HCT116 (cell line): Measurements from ENCODE around the gene EIF4A3. TPM values are rescaled to one million over a fixed set of nuclear protein-coding genes. Genes with fewer than 3 reads are reported as not detected.
"Not testable (repeated sequence)": the region's sequence is repeated elsewhere in the genome, so short reads cannot be mapped to it uniquely, and the experiment has no call there.

Experiments
- ATAC-seq: fragments of 200-7000 bp; cut with Tn5 transposase; 2 replicates; pipeline ENCODE4 v1.9.1; 2020; ENCODE audit warnings: mild to moderate bottlenecking, moderate library complexity
- BruUV-seq: library from RNA; stranded (reverse); fragments of 400-500 nt; replicated peaks from 2 replicates; lab custom pipeline; 2021; lab: Mats Ljungman, UMichigan
- CTCF ChIA-PET: fragments of 300-600 bp; sonication (Branson Sonifier 250); formaldehyde crosslinking; loops from one replicate; lab custom pipeline; 2021; ENCODE audit warnings: antibody characterized with exemption; lab: Charles Lee
- POLR2A ChIA-PET: fragments of 300-600, 350-600 bp; sonication (Branson Sonifier 250); formaldehyde crosslinking; loops from one replicate; lab custom pipeline; 2021; ENCODE audit warnings: antibody characterized with exemption; lab: Charles Lee
- RAD21 ChIA-PET, 2 experiments: fragments of 300-600 bp; sonication (Branson Sonifier 250); formaldehyde crosslinking; loops; one replicate each; lab custom pipeline; 2023; ENCODE audit warnings: low total read pairs in 2 of 2; ENCODE audit not compliant: uncharacterized antibody in 2 of 2, unreplicated experiment in 2 of 2, low non-redundant PET in 1 of 2; lab: Charles Lee
- DNase-seq: peaks from one replicate; pipeline ENCODE4 v3.0.0-alpha.2; 2010; ENCODE audit warnings: low read depth, low spot score
- H2AFZ ChIP-seq: fragments of 200-600 bp; shearing (Covaris generic), sonication (generic); 2 replicates; pipeline ENCODE4 v1.6.1; 2017; ENCODE audit warnings: low read depth, mixed run types, mixed read lengths, antibody characterized with exemption, low read length; ENCODE audit not compliant: poor library complexity, severe bottlenecking
- H3K27ac ChIP-seq: 2 replicates; pipeline ENCODE4 v1.5.1; 2012; ENCODE audit warnings: low read depth, low read length
- H3K27me3 ChIP-seq: fragments of 200-600 bp; sonication (generic); 2 replicates; pipeline ENCODE4 v1.6.1; 2016; ENCODE audit warnings: mixed run types, low read length, mixed read lengths; ENCODE audit not compliant: insufficient read depth
- H3K36me3 ChIP-seq, 2 experiments: fragments of 200-500 bp in 1 of 2; fragments of 200-600 bp in 1 of 2; sonication (Bioruptor generic) in 1 of 2; sonication (generic) in 1 of 2; 2 replicates each; pipeline versions ENCODE4 v1.5.1 to v1.6.1; 2014 to 2016; ENCODE audit warnings: low read length in 2 of 2, inconsistent platforms in 1 of 2, mixed read lengths in 1 of 2, mixed run types in 1 of 2; ENCODE audit not compliant: insufficient read depth in 2 of 2, control insufficient read depth in 1 of 2
- H3K4me1 ChIP-seq, 2 experiments: fragments of 200-600 bp in 1 of 2; sonication (generic) in 1 of 2; 2 replicates each; pipeline versions ENCODE4 v1.5.1 to v1.6.1; 2012 to 2017; ENCODE audit warnings: low read length in 2 of 2, inconsistent platforms in 1 of 2, mild to moderate bottlenecking in 1 of 2, mixed read lengths in 1 of 2, mixed run types in 1 of 2, moderate library complexity in 1 of 2; ENCODE audit not compliant: insufficient read depth in 2 of 2, control insufficient read depth in 1 of 2
- H3K4me2 ChIP-seq: fragments of 200-600 bp; sonication (generic); 2 replicates; pipeline ENCODE4 v1.6.1; 2017; ENCODE audit warnings: mixed run types, low read length, mixed read lengths
- H3K4me3 ChIP-seq, 2 experiments: fragments of 200-600 bp in 1 of 2; sonication (generic) in 1 of 2; replicated peaks in 1 of 2; 2 replicates each; pipeline ENCODE4 v1.5.1; 2011 to 2016; ENCODE audit warnings: low read length in 2 of 2, control low read depth in 1 of 2, low read depth in 1 of 2, mild to moderate bottlenecking in 1 of 2, mixed read lengths in 1 of 2, mixed run types in 1 of 2
- H3K79me2 ChIP-seq: fragments of 200-600 bp; sonication (generic); 2 replicates; pipeline ENCODE4 v1.6.1; 2017; ENCODE audit warnings: mild to moderate bottlenecking, mixed run types, low read length, moderate library complexity, mixed read lengths; ENCODE audit not compliant: insufficient read depth
- H3K9ac ChIP-seq: fragments of 200-600 bp; sonication (generic); 2 replicates; pipeline ENCODE4 v1.6.1; 2016; ENCODE audit warnings: low read length, mixed read lengths
- H3K9me2 ChIP-seq: fragments of 200-600 bp; sonication (generic), shearing (Covaris generic); 2 replicates; pipeline ENCODE4 v1.6.1; 2017; ENCODE audit warnings: mixed run types, mild to moderate bottlenecking, moderate library complexity; ENCODE audit not compliant: insufficient read depth
- H3K9me3 ChIP-seq, 2 experiments: fragments of 200-500 bp in 1 of 2; fragments of 200-600 bp in 1 of 2; sonication (Bioruptor generic) in 1 of 2; sonication (generic) in 1 of 2; 2 replicates each; pipeline ENCODE4 v1.6.1; 2014 to 2017; ENCODE audit warnings: low read length in 2 of 2, mixed read lengths in 2 of 2, inconsistent platforms in 1 of 2, low read depth in 1 of 2, mild to moderate bottlenecking in 1 of 2, mixed run types in 1 of 2, moderate library complexity in 1 of 2; ENCODE audit not compliant: control insufficient read depth in 1 of 2, insufficient read depth in 1 of 2
- H4K20me1 ChIP-seq: fragments of 200-600 bp; sonication (generic), shearing (Covaris generic); 2 replicates; pipeline ENCODE4 v1.6.1; 2017; ENCODE audit warnings: mixed run types, mild to moderate bottlenecking, moderate library complexity; ENCODE audit not compliant: insufficient read depth
- ATF3 ChIP-seq: IDR thresholded peaks from 2 replicates; pipeline ENCODE4 v1.6.1; 2012
- CBX3 ChIP-seq: IDR thresholded peaks from 2 replicates; pipeline ENCODE4 v1.6.1; 2012; ENCODE audit warnings: low read depth
- CEBPB ChIP-seq: IDR thresholded peaks from 2 replicates; pipeline ENCODE4 v1.6.1; 2012; ENCODE audit warnings: low read depth
- EGR1 ChIP-seq: IDR thresholded peaks from 2 replicates; pipeline ENCODE4 v1.6.1; 2012; ENCODE audit warnings: low read depth
- EZH2 ChIP-seq: fragments of 200-600 bp; sonication (generic); IDR thresholded peaks from 2 replicates; pipeline ENCODE4 v1.6.1; 2017; ENCODE audit warnings: antibody characterized with exemption, mixed run types
- FOSL1 ChIP-seq: IDR thresholded peaks from 2 replicates; pipeline ENCODE4 v1.6.1; 2012; ENCODE audit warnings: low read depth
- JUND ChIP-seq: IDR thresholded peaks from 2 replicates; pipeline ENCODE4 v1.6.1; 2012
- MAX ChIP-seq: IDR thresholded peaks from 2 replicates; pipeline ENCODE4 v1.6.1; 2012
- POLR2A ChIP-seq: IDR thresholded peaks from 2 replicates; pipeline ENCODE4 v1.7.0; 2011; ENCODE audit warnings: borderline replicate concordance; ENCODE audit not compliant: insufficient read depth, insufficient read length; ENCODE audit errors: extremely low read depth
- POLR2AphosphoS5 ChIP-seq: IDR thresholded peaks from 2 replicates; pipeline ENCODE4 v1.6.1; 2011; ENCODE audit warnings: mild to moderate bottlenecking, low read depth, low read length, moderate library complexity
- RAD21 ChIP-seq: IDR thresholded peaks from 2 replicates; pipeline ENCODE4 v1.6.1; 2012; ENCODE audit warnings: low read depth, mild to moderate bottlenecking
- SIN3A ChIP-seq: IDR thresholded peaks from 2 replicates; pipeline ENCODE4 v1.6.1; 2012; ENCODE audit warnings: low read depth
- SP1 ChIP-seq: IDR thresholded peaks from 2 replicates; pipeline ENCODE4 v1.6.1; 2012; ENCODE audit warnings: low read depth
- SRF ChIP-seq: IDR thresholded peaks from 2 replicates; pipeline ENCODE4 v1.6.1; 2012; ENCODE audit warnings: low read depth
- TCF7L2 ChIP-seq: IDR thresholded peaks from 2 replicates; pipeline ENCODE4 v1.7.0; 2011; ENCODE audit warnings: borderline replicate concordance, inconsistent platforms; ENCODE audit not compliant: insufficient read depth, insufficient read length; ENCODE audit errors: extremely low read depth
- YY1 ChIP-seq: IDR thresholded peaks from 2 replicates; pipeline ENCODE4 v1.6.1; 2011; ENCODE audit warnings: low read length, low read depth, moderate library complexity, mild to moderate bottlenecking; ENCODE audit not compliant: insufficient replicate concordance; ENCODE audit errors: extremely low read depth
- ZBTB33 ChIP-seq: IDR thresholded peaks from 2 replicates; pipeline ENCODE4 v1.6.1; 2011; ENCODE audit warnings: mild to moderate bottlenecking, low read length, moderate library complexity; ENCODE audit not compliant: insufficient replicate concordance; ENCODE audit errors: extremely low read depth
- ZNF274 ChIP-seq: fragments of 200-500 bp; sonication (Bioruptor generic); IDR thresholded peaks from 2 replicates; pipeline ENCODE4 v1.6.1; 2014; ENCODE audit warnings: mild to moderate bottlenecking, low read depth, low read length, inconsistent platforms
- intact Hi-C: fragments of 100-400 bp; cut with micrococcal nuclease; formaldehyde crosslinking; loops from 2 replicates; pipeline ENCODE4 v1.10.0; 2022
- total RNA-seq: library from RNA; stranded (reverse); gene quantifications from one replicate; pipeline ENCODE4 v1.2.1, GENCODE V29; 2021; ENCODE audit not compliant: unreplicated experiment
- TF ChIP-seq, protein P1 (sequence below): IDR thresholded peaks from 2 replicates; pipeline ENCODE4 v1.6.1; 2012; ENCODE audit warnings: low read depth

The EIF4A3 gene
- total RNA-seq, 1 experiment from 2014 or later = 248 TPM

DNA sequence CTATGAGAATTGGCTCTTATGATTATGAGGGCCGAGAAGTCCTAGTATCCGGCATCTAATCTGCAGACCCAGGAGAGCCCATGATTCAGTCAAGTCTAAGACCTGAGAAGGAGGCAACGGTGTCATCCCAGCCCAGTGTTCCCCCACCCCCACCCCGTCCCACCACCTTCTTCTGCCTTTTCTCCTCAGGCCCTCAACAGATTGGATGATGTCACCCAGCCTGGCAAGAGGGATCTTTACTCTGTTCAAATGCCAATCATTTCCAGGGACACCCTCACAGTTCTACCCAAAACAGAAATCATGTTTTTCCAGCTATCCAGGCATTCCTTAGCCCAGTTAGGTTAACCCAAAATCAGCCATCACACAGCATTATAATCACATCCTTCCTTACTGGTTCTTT, 55.6 kb downstream of the EIF4A3 start:
- H3K27ac ChIP-seq = no peak overlapping the region
- H3K4me3 ChIP-seq = no peak overlapping the region
- no peak overlapping the region for H3K9ac ChIP-seq
- H2AFZ ChIP-seq = no peak overlapping the region
- RAD21 ChIA-PET = no interaction called here
- no peaks in the 10 kb centered on the region for H4K20me1 ChIP-seq
- no peak for DNase-seq
- ATAC-seq = no peak
- no peak overlapping the region for H3K4me2 ChIP-seq
- H3K79me2 ChIP-seq = no peaks in the 10 kb centered on the region
- CTCF ChIA-PET = interaction anchor here (2.3 kb wide), 1 partner anchor 10 kb away, joined by 21 read pairs; the partner anchor contains the start of gene GAA
- no TSS peak for BruUV-seq
- no peaks in the 10 kb centered on the region for H3K4me1 ChIP-seq
- no peaks in the 10 kb centered on the region for H3K9me3 ChIP-seq
- H3K9me2 ChIP-seq = no peaks in the 10 kb centered on the region
- POLR2A ChIA-PET = no interaction called here
- H3K27me3 ChIP-seq = no peaks in the 10 kb centered on the region
- intact Hi-C loops = no loop called here
- no peaks in the 10 kb centered on the region for H3K36me3 ChIP-seq
- TF ChIP-seq SP1 (no peak), JUND (no peak), EZH2 (no peak), CBX3 (no peak), SRF (no peak), ZNF274 (no peak), ZBTB33 (no peak), TCF7L2 (no peak), YY1 (no peak), POLR2AphosphoS5 (no peak), RAD21 (no peak), EGR1 (no peak), SIN3A (no peak), MAX (no peak), POLR2A (no peak), FOSL1 (no peak), ATF3 (no peak), CEBPB (no peak)
- TF ChIP-seq, protein P1, sequence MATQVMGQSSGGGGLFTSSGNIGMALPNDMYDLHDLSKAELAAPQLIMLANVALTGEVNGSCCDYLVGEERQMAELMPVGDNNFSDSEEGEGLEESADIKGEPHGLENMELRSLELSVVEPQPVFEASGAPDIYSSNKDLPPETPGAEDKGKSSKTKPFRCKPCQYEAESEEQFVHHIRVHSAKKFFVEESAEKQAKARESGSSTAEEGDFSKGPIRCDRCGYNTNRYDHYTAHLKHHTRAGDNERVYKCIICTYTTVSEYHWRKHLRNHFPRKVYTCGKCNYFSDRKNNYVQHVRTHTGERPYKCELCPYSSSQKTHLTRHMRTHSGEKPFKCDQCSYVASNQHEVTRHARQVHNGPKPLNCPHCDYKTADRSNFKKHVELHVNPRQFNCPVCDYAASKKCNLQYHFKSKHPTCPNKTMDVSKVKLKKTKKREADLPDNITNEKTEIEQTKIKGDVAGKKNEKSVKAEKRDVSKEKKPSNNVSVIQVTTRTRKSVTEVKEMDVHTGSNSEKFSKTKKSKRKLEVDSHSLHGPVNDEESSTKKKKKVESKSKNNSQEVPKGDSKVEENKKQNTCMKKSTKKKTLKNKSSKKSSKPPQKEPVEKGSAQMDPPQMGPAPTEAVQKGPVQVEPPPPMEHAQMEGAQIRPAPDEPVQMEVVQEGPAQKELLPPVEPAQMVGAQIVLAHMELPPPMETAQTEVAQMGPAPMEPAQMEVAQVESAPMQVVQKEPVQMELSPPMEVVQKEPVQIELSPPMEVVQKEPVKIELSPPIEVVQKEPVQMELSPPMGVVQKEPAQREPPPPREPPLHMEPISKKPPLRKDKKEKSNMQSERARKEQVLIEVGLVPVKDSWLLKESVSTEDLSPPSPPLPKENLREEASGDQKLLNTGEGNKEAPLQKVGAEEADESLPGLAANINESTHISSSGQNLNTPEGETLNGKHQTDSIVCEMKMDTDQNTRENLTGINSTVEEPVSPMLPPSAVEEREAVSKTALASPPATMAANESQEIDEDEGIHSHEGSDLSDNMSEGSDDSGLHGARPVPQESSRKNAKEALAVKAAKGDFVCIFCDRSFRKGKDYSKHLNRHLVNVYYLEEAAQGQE = no peak
- TF ChIP-seq, all 23 proteins: peak for 0

DNA sequence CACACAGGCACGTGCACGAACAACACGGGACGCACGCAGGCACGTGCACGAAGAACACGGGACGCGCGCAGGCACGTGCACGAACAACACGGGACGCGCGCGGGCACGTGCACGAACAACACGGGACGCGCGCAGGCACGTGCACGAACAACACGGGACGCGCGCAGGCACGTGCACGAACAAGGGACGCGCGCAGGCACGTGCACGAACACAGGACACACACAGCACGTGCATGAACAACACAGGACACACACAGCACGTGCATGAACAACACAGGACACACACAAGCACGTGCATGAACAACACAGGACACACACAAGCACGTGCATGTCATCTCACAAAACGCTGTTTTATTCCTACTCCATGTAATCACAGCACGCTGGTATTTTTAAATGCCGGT, 56.8 kb downstream of the EIF4A3 start:
- H3K4me2 ChIP-seq, H3K79me2 ChIP-seq, H4K20me1 ChIP-seq, H3K27ac ChIP-seq, BruUV-seq, H3K4me3 ChIP-seq, H3K4me1 ChIP-seq, ATAC-seq, POLR2A ChIA-PET, H3K9ac ChIP-seq, RAD21 ChIA-PET, H3K9me3 ChIP-seq, DNase-seq, CTCF ChIA-PET, H3K27me3 ChIP-seq, intact Hi-C loops, H3K36me3 ChIP-seq, H2AFZ ChIP-seq, H3K9me2 ChIP-seq: not testable (repeated sequence)
